GM12864 (cell line): Measurements from ENCODE around the gene LRGUK.

Source experiments
- DNase-seq: peaks from one replicate; pipeline ENCODE4 v3.0.0-alpha.2; 2011; ENCODE audit warnings: low read depth
- H3K4me3 ChIP-seq: 2 replicates; pipeline ENCODE4 v1.5.1; 2011; ENCODE audit warnings: mild to moderate bottlenecking, low read depth, low read length, control low read depth
- CTCF ChIP-seq: IDR thresholded peaks from 2 replicates; pipeline ENCODE4 v1.5.1; 2011; ENCODE audit warnings: low read depth, mild to moderate bottlenecking, moderate library complexity, low read length, control low read depth, inconsistent platforms; ENCODE audit errors: missing control alignments

LRGUK gene

DNA sequence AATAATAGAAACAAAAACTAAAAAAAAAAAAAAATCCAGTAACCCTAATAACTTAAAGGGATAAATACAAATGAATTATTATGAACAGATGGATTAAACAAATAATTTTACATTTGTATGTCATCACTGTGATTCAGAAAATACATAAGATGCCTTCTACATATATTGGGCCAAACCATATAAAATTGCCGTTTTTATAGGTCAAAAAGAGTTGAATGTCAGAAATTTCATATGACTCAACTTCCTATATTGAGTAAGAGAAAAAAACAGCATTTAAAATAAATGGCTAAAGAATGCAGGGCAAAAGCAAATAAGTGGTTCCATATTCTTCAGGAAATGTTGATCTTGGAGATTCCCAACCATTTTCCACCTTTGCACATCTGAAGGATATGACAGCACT lies 180.2 kb downstream of the LRGUK start:
- TF ChIP-seq CTCF = no peak
- no peak overlapping the region for H3K4me3 ChIP-seq
- no peak for DNase-seq

GRCh38 chr7:134308548-134308947 lies 181.4 kb downstream of the LRGUK start:
- TF ChIP-seq CTCF = no peak
- H3K4me3 ChIP-seq = no peak overlapping the region
- DNase-seq = no peak

GRCh38 chr7:134311807-134312206 lies 184.7 kb downstream of the LRGUK start:
- H3K4me3 ChIP-seq = no peak overlapping the region
- DNase-seq = no peak
- no peak for TF ChIP-seq CTCF

DNA sequence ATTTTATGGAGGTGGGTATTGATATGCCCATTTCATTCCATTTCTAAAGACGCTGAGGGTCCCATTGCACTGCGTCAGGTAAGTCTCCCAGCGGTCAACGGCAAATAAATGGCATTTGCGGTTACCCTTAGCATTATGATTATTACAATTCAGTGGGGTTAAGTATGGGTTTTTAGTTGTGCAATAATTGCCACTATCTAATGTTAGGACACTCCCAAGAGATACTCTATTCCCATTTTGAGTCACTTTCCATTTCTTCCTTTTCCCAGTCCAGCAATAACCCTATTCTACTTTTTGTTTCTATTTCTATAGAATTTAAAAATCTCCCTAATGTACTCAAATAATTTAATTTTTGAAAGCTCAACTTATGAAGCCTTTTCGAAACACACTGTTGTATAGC lies 185.6 kb downstream of the LRGUK start:
- DNase-seq = no peak
- TF ChIP-seq CTCF = no peak
- H3K4me3 ChIP-seq = no peak overlapping the region

DNA sequence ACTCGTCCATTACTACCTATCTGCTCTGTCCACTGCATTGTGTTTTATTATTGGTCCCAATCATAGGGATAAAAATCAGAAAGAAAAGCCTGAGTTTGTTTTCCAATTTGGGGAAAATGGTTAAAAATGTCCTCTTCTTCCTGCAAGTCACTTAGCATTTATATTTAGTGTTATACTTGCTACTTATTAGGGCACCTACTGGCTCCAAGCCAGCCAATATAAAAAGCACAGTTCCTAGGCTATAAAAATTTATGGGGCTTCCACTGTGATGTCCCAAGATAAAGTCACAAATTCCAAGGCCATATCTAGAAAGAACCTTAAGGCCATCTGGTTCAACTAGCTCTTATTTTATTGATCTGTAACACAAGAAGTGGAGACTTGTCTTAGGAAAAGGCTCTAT lies 186.4 kb downstream of the LRGUK start:
- no peak overlapping the region for H3K4me3 ChIP-seq
- DNase-seq = no peak
- TF ChIP-seq CTCF = no peak
